LNCaP clone FGC (cell line): ENCODE measurements around the gene CELF4.

ENCODE experiments used
- DNase-seq: peaks from one replicate; pipeline ENCODE4 v3.0.0-alpha.2; 2011; ENCODE audit warnings: low read depth
- H3K4me3 ChIP-seq: 2 replicates; pipeline ENCODE4 v1.5.1; 2011; ENCODE audit warnings: mild to moderate bottlenecking, low read depth, low read length, control low read depth
- CTCF ChIP-seq: IDR thresholded peaks from 2 replicates; pipeline ENCODE4 v1.5.1; 2012; ENCODE audit warnings: mild to moderate bottlenecking; ENCODE audit not compliant: control insufficient read depth, insufficient read depth; ENCODE audit errors: extremely low read depth

CELF4 gene

GRCh38 chr18:37322492-37323035 is 243.0 kb downstream of the CELF4 start:
- DNase-seq = no peak
- H3K4me3 ChIP-seq = no peak overlapping the region
- TF ChIP-seq CTCF = peak; percentile 82

GRCh38 chr18:37321582-37322491 is 243.8 kb downstream of the CELF4 start:
- no peak for TF ChIP-seq CTCF
- no peak for DNase-seq
- H3K4me3 ChIP-seq = no peak overlapping the region

GRCh38 chr18:37320317-37320716 is 245.3 kb downstream of the CELF4 start:
- H3K4me3 ChIP-seq = no peak overlapping the region
- DNase-seq = no peak
- TF ChIP-seq CTCF = no peak

GRCh38 chr18:37318360-37319355 is 246.9 kb downstream of the CELF4 start:
- no peak for TF ChIP-seq CTCF
- no peak for DNase-seq
- H3K4me3 ChIP-seq = no peak overlapping the region

GRCh38 chr18:37317486-37317885 is 248.1 kb downstream of the CELF4 start:
- no peak for TF ChIP-seq CTCF
- no peak for DNase-seq
- no peak overlapping the region for H3K4me3 ChIP-seq

- no peak for DNase-seq
- TF ChIP-seq CTCF = no peak
- no peak overlapping the region for H3K4me3 ChIP-seq
These were observed 249.1 kb downstream of the CELF4 start for GRCh38 chr18:37316468-37316867.
